CD14-positive monocyte (primary cell): Measurements from ENCODE around the gene SNAPC4. TPM values are rescaled to one million over a fixed set of nuclear protein-coding genes. Genes with fewer than 3 reads are reported as not detected.

Experiments
- DNase-seq, 3 donors: peaks; one replicate each; pipeline ENCODE4 v3.0.0-alpha.2; 2011 to 2022
- H2AFZ ChIP-seq: 2 replicates; pipeline ENCODE4 v1.6.0; 2012; ENCODE audit warnings: mild to moderate bottlenecking, low read depth, low read length, inconsistent platforms; ENCODE audit not compliant: insufficient read depth, poor library complexity, severe bottlenecking
- H3K27ac ChIP-seq, 2 donors: 1 replicate in 1 of 2; 2 replicates in 1 of 2; pipeline ENCODE4 v1.5.1; 2012 to 2013; ENCODE audit warnings: low read length in 2 of 2, control low read depth in 1 of 2, inconsistent platforms in 1 of 2, low read depth in 1 of 2, mild to moderate bottlenecking in 1 of 2
- H3K27me3 ChIP-seq, 2 donors: one replicate each; pipeline versions ENCODE4 v1.6.0 to v1.6.1; 2011 to 2013; ENCODE audit warnings: low read length in 2 of 2; ENCODE audit not compliant: control insufficient read depth in 2 of 2, insufficient read depth in 2 of 2
- H3K36me3 ChIP-seq, 2 donors: replicated peaks in 1 of 2; 1 replicate in 1 of 2; 2 replicates in 1 of 2; pipeline versions ENCODE4 v1.5.1 to v1.6.1; 2012 to 2013; ENCODE audit warnings: low read length in 2 of 2, control low read depth in 1 of 2, inconsistent platforms in 1 of 2, mild to moderate bottlenecking in 1 of 2; ENCODE audit not compliant: insufficient read depth in 2 of 2, control insufficient read depth in 1 of 2
- H3K4me1 ChIP-seq, 2 donors: 1 replicate in 1 of 2; 2 replicates in 1 of 2; pipeline versions ENCODE4 v1.5.1 to v1.6.1; 2012 to 2013; ENCODE audit warnings: low read length in 2 of 2, control low read depth in 1 of 2, inconsistent platforms in 1 of 2, mild to moderate bottlenecking in 1 of 2, moderate library complexity in 1 of 2; ENCODE audit not compliant: insufficient read depth in 2 of 2, control insufficient read depth in 1 of 2
- H3K4me2 ChIP-seq: replicated peaks from 2 replicates; pipeline ENCODE3; 2012; ENCODE audit warnings: low read length, moderate library complexity, mild to moderate bottlenecking; ENCODE audit not compliant: poor library complexity, severe bottlenecking; ENCODE audit errors: extremely low read depth
- H3K4me3 ChIP-seq, 3 experiments: fragments of 200-600 bp in 1 of 3; sonication (generic) in 1 of 3; replicated peaks in 1 of 3; 1 replicate in 2 of 3; 2 replicates in 1 of 3; pipeline ENCODE4 v1.5.1; 2011 to 2013; ENCODE audit warnings: low read length in 3 of 3, mild to moderate bottlenecking in 3 of 3, control low read depth in 2 of 3, low read depth in 2 of 3, inconsistent platforms in 1 of 3, moderate library complexity in 1 of 3
- H3K79me2 ChIP-seq: 2 replicates; pipeline ENCODE4 v1.6.0; 2012; ENCODE audit warnings: mild to moderate bottlenecking, control low read depth, inconsistent platforms, low read length, moderate library complexity; ENCODE audit not compliant: insufficient read depth
- H3K9ac ChIP-seq: 2 replicates; pipeline ENCODE4 v1.6.0; 2017; ENCODE audit warnings: low read length, mild to moderate bottlenecking; ENCODE audit not compliant: insufficient read depth, poor library complexity, severe bottlenecking
- H3K9me3 ChIP-seq, 2 donors: replicated peaks in 1 of 2; 1 replicate in 1 of 2; 2 replicates in 1 of 2; pipeline versions ENCODE4 v1.5.1 to v1.6.1; 2012 to 2013; ENCODE audit warnings: low read length in 2 of 2, control low read depth in 1 of 2; ENCODE audit not compliant: control insufficient read depth in 1 of 2, insufficient read depth in 1 of 2
- H4K20me1 ChIP-seq: 2 replicates; pipeline ENCODE4 v1.6.0; 2012; ENCODE audit warnings: mild to moderate bottlenecking, low read length, control low read depth, moderate library complexity; ENCODE audit not compliant: insufficient read depth
- H3K27ac Mint-ChIP-seq, 7 donors: one replicate each; pipeline ENCODE4 v1.8.0; 2020; ENCODE audit warnings: mild to moderate bottlenecking in 7 of 7, mixed read lengths in 7 of 7, moderate library complexity in 6 of 7, inconsistent platforms in 2 of 7
- H3K27me3 Mint-ChIP-seq, 3 donors: one replicate each; pipeline ENCODE4 v1.8.0; 2021 to 2022; ENCODE audit warnings: low read depth in 3 of 3, mild to moderate bottlenecking in 3 of 3, mixed read lengths in 3 of 3, moderate library complexity in 3 of 3, inconsistent platforms in 1 of 3
- H3K36me3 Mint-ChIP-seq, 2 donors: one replicate each; pipeline ENCODE4 v1.8.0; 2020; ENCODE audit warnings: mixed read lengths in 2 of 2, inconsistent platforms in 1 of 2, mild to moderate bottlenecking in 1 of 2
- H3K4me1 Mint-ChIP-seq: one replicate; pipeline ENCODE4 v1.8.0; 2020; ENCODE audit warnings: mild to moderate bottlenecking, mixed read lengths
- H3K4me3 Mint-ChIP-seq, 2 donors: one replicate each; pipeline ENCODE4 v1.8.0; 2020; ENCODE audit warnings: mild to moderate bottlenecking in 2 of 2, mixed read lengths in 2 of 2, moderate library complexity in 1 of 2
- H3K9me3 Mint-ChIP-seq, 7 donors: one replicate each; pipeline ENCODE4 v1.8.0; 2020 to 2022; ENCODE audit warnings: mixed read lengths in 7 of 7, mild to moderate bottlenecking in 6 of 7, moderate library complexity in 6 of 7, inconsistent platforms in 2 of 7
- WGBS: methylation state at CpG from one replicate; pipeline ENCODE4 v1.1.5; 2013; ENCODE audit warnings: missing lambda C conversion rate; ENCODE audit not compliant: insufficient coverage; 5-methylcytosine and 5-hydroxymethylcytosine counted together
- intact Hi-C, 2 donors: fragments of 100-400 bp; cut with micrococcal nuclease; formaldehyde crosslinking; loops; one replicate each; pipeline versions ENCODE4 v1.15.0 to v1.15.1; 2023
- polyA plus RNA-seq, 3 donors: library from polyadenylated mRNA; depleted of rRNA in 1 of 3; unstranded in 2 of 3; stranded (reverse) in 1 of 3; fragments of 300-500 nt in 2 of 3; fragments of >200 nt in 1 of 3; fragmentation: Illumina TruSeq in 2 of 3; gene quantifications; 1 replicate in 2 of 3; 2 replicates in 1 of 3; pipeline ENCODE4 v1.2.3, GENCODE V29; 2012 to 2021
- TF ChIP-seq, protein P1 (sequence below): fragments of 200-600 bp; IDR thresholded peaks from one replicate; pipeline ENCODE4 v1.8.0; 2022; ENCODE audit warnings: antibody characterized with exemption, mild to moderate bottlenecking

Gene SNAPC4
- polyA plus RNA-seq, 3 donors: 0.59 to 6.7 (median 1.2) TPM

DNA sequence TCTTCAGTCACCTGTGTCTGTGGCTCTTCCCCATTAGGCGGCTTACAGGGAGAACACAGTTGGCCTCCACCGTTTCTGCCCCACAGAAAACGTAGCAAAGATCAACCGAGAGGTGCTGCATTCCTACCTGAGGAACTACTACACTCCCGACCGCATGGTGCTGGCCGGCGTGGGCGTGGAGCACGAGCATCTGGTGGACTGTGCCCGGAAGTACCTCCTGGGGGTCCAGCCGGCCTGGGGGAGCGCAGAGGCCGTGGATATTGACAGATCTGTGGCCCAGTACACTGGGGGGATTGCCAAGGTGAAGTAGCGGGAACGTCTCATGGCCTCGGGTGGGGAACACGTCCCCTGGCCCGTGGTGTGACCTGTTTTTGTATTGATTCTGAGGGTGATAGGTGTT is 16.9 kb upstream of the SNAPC4 start:
- H3K36me3 Mint-ChIP-seq: peaks cover 78 to 96% of the 10 kb centered on the region in 2 donors
- peaks cover 0 to 1% (median 0%) of the 10 kb centered on the region in 7 donors for H3K9me3 Mint-ChIP-seq
- intact Hi-C loops: no loop called here
- no peak overlapping the region for H3K4me3 Mint-ChIP-seq
- no peak overlapping the region for H3K4me2 ChIP-seq
- no peak overlapping the region for H3K27ac ChIP-seq
- H3K4me1 Mint-ChIP-seq: peaks cover under 1% of the 10 kb centered on the region
- peaks cover under 1 to 1% of the 10 kb centered on the region in 2 donors for H3K4me1 ChIP-seq
- 98% methylated on average over 19 of the region's 19 CpGs for WGBS
- no peaks in the 10 kb centered on the region for H3K27me3 Mint-ChIP-seq
- H3K79me2 ChIP-seq: peaks cover 19% of the 10 kb centered on the region
- H3K36me3 ChIP-seq: peaks cover 83 to 99% of the 10 kb centered on the region in 2 donors
- H4K20me1 ChIP-seq: no peaks in the 10 kb centered on the region
- no peak overlapping the region for H3K9ac ChIP-seq
- H2AFZ ChIP-seq: no peak overlapping the region
- H3K27ac Mint-ChIP-seq: peak overlapping the region in 1 of 7 donors; percentile 24
- no peak overlapping the region for H3K4me3 ChIP-seq
- TF ChIP-seq, protein P1, sequence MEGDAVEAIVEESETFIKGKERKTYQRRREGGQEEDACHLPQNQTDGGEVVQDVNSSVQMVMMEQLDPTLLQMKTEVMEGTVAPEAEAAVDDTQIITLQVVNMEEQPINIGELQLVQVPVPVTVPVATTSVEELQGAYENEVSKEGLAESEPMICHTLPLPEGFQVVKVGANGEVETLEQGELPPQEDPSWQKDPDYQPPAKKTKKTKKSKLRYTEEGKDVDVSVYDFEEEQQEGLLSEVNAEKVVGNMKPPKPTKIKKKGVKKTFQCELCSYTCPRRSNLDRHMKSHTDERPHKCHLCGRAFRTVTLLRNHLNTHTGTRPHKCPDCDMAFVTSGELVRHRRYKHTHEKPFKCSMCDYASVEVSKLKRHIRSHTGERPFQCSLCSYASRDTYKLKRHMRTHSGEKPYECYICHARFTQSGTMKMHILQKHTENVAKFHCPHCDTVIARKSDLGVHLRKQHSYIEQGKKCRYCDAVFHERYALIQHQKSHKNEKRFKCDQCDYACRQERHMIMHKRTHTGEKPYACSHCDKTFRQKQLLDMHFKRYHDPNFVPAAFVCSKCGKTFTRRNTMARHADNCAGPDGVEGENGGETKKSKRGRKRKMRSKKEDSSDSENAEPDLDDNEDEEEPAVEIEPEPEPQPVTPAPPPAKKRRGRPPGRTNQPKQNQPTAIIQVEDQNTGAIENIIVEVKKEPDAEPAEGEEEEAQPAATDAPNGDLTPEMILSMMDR: no peak
- H3K9me3 ChIP-seq: no peaks in the 10 kb centered on the region
- H3K27me3 ChIP-seq: no peaks in the 10 kb centered on the region
- DNase-seq: no peak

DNA sequence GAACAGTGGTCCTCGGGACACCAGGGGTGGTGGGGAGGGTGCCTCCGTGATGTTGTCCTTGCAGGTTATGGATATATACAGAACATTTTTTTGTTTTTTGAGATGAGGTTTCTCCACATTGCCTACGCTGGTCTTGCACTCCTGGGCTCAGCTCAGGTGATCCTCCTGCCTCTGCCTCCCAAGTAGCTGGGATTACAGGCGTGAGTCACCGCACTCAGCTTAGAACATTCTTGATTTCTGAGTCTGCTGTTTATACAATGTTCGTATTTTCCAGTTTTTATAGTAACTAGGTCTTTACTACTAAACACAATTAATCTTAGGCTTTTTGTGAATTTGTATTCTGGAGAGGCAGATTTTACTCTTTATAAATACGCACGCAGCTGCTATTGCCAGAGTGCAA is 16.5 kb upstream of the SNAPC4 start:
- intact Hi-C loops: no loop called here
- Histone ChIP-seq H3K79me2 (peaks cover 24% of the 10 kb centered on the region), H2AFZ (no peak overlapping the region)

More for the DNA sequence above, 16.5 kb upstream of the SNAPC4 start:
- no peak overlapping the region for H3K27ac ChIP-seq
- H4K20me1 ChIP-seq: no peaks in the 10 kb centered on the region
- H3K4me2 ChIP-seq: no peak overlapping the region
- Mint-ChIP-seq H3K27ac (no peak overlapping the region), H3K9me3 (peaks cover 0 to 1% (median 0%) of the 10 kb centered on the region in 7 donors), H3K4me1 (peaks cover 5% of the 10 kb centered on the region), H3K4me3 (no peak overlapping the region), H3K36me3 (peaks cover 74 to 92% of the 10 kb centered on the region in 2 donors), H3K27me3 (no peaks in the 10 kb centered on the region)
- H3K9me3 ChIP-seq: no peaks in the 10 kb centered on the region
- WGBS: 100% methylated on average over 7 of the region's 8 CpGs
- TF ChIP-seq, protein P1: no peak
- H3K4me3 ChIP-seq: no peak overlapping the region
- no peak for DNase-seq
- peaks cover 5 to 6% of the 10 kb centered on the region in 2 donors for H3K4me1 ChIP-seq
- no peak overlapping the region for H3K9ac ChIP-seq
- H3K36me3 ChIP-seq: peaks cover 78 to 95% of the 10 kb centered on the region in 2 donors
- no peaks in the 10 kb centered on the region for H3K27me3 ChIP-seq
